H9 (cell line): ENCODE results near the gene ANXA2. TPM values are rescaled to one million over a fixed set of nuclear protein-coding genes. Genes with fewer than 3 reads are reported as not detected.

Source experiments
- DNase-seq: peaks from one replicate; pipeline ENCODE4 v3.0.0-alpha.2; 2017
- H2AFZ ChIP-seq: one replicate; pipeline ENCODE4 v1.6.1; 2013; ENCODE audit warnings: mild to moderate bottlenecking, low read length, control low read depth, moderate library complexity
- H2AK5ac ChIP-seq: 2 replicates; pipeline ENCODE4 v1.6.1; 2013; ENCODE audit warnings: low read length, control low read depth, mixed read lengths; ENCODE audit not compliant: insufficient read length
- H2BK120ac ChIP-seq: one replicate; pipeline ENCODE4 v1.6.1; 2013; ENCODE audit warnings: low read depth, mild to moderate bottlenecking, low read length, control low read depth, inconsistent platforms; ENCODE audit not compliant: poor library complexity, severe bottlenecking
- H2BK12ac ChIP-seq: 2 replicates; pipeline ENCODE4 v1.6.1; 2013; ENCODE audit warnings: low read length, control low read depth, mixed read lengths, low read depth; ENCODE audit not compliant: insufficient read length
- H2BK15ac ChIP-seq: 2 replicates; pipeline ENCODE4 v1.6.1; 2013; ENCODE audit warnings: low read depth, low read length, control low read depth
- H2BK20ac ChIP-seq: one replicate; pipeline ENCODE4 v1.6.1; 2013; ENCODE audit warnings: low read depth, mild to moderate bottlenecking, low read length, control low read depth, inconsistent platforms; ENCODE audit not compliant: poor library complexity, severe bottlenecking
- H2BK5ac ChIP-seq: 2 replicates; pipeline ENCODE4 v1.6.1; 2013; ENCODE audit warnings: low read length, control low read depth, mixed read lengths; ENCODE audit not compliant: insufficient read length
- H3K14ac ChIP-seq: 2 replicates; pipeline ENCODE4 v1.6.1; 2013; ENCODE audit warnings: low read length, control low read depth; ENCODE audit not compliant: insufficient read depth
- H3K18ac ChIP-seq: 2 replicates; pipeline ENCODE4 v1.6.1; 2013; ENCODE audit warnings: low read depth, mild to moderate bottlenecking, mixed read lengths, low read length, control low read depth; ENCODE audit not compliant: insufficient read length
- H3K23ac ChIP-seq: 2 replicates; pipeline ENCODE4 v1.6.1; 2013; ENCODE audit warnings: low read length, control low read depth, mixed read lengths, low read depth; ENCODE audit not compliant: insufficient read length
- H3K23me2 ChIP-seq: 2 replicates; pipeline ENCODE4 v1.6.1; 2013; ENCODE audit warnings: low read depth, mild to moderate bottlenecking, mixed read lengths, low read length, control low read depth; ENCODE audit not compliant: insufficient read length, poor library complexity, severe bottlenecking
- H3K27ac ChIP-seq: 2 replicates; pipeline ENCODE4 v1.5.1; 2013; ENCODE audit warnings: low read length, control low read depth, mixed read lengths, low read depth; ENCODE audit not compliant: insufficient read length
- H3K27me3 ChIP-seq: 2 replicates; pipeline ENCODE4 v1.6.1; 2013; ENCODE audit warnings: low read length, control low read depth, inconsistent platforms; ENCODE audit not compliant: insufficient read depth
- H3K4ac ChIP-seq: 2 replicates; pipeline ENCODE4 v1.6.1; 2013; ENCODE audit warnings: low read depth, mild to moderate bottlenecking, control low read depth, inconsistent platforms, low read length, moderate library complexity
- H3K4me1 ChIP-seq: 2 replicates; pipeline ENCODE4 v1.6.1; 2013; ENCODE audit warnings: low read length, control low read depth, inconsistent platforms; ENCODE audit not compliant: insufficient read depth
- H3K4me2 ChIP-seq: 2 replicates; pipeline ENCODE4 v1.6.1; 2013; ENCODE audit warnings: low read length, control low read depth, mixed read lengths; ENCODE audit not compliant: insufficient read length, insufficient read depth
- H3K56ac ChIP-seq: 2 replicates; pipeline ENCODE4 v1.6.1; 2013; ENCODE audit warnings: low read depth, mild to moderate bottlenecking, mixed read lengths, low read length, control low read depth; ENCODE audit not compliant: insufficient read length
- H3K79me1 ChIP-seq: 2 replicates; pipeline ENCODE4 v1.6.1; 2013; ENCODE audit warnings: low read depth, mild to moderate bottlenecking, moderate library complexity, low read length, control low read depth, inconsistent platforms; ENCODE audit not compliant: insufficient read depth, poor library complexity, severe bottlenecking
- H3K79me2 ChIP-seq: 2 replicates; pipeline ENCODE4 v1.6.1; 2013; ENCODE audit warnings: low read length, control low read depth, inconsistent platforms; ENCODE audit not compliant: insufficient read depth
- H3K9ac ChIP-seq: 2 replicates; pipeline ENCODE4 v1.6.1; 2013; ENCODE audit warnings: low read length, control low read depth, mixed read lengths; ENCODE audit not compliant: insufficient read length; ENCODE audit errors: extremely low read depth
- H3K9me3 ChIP-seq: one replicate; pipeline ENCODE4 v1.6.1; 2013; ENCODE audit warnings: low read depth, low read length, inconsistent platforms; ENCODE audit not compliant: control insufficient read depth
- H3T11ph ChIP-seq: one replicate; pipeline ENCODE4 v1.6.1; 2013; ENCODE audit warnings: mild to moderate bottlenecking, low read length, control low read depth, inconsistent platforms
- H4K20me1 ChIP-seq: one replicate; pipeline ENCODE4 v1.6.1; 2013; ENCODE audit not compliant: control insufficient read depth, insufficient read length, insufficient read depth
- H4K5ac ChIP-seq: 2 replicates; pipeline ENCODE4 v1.6.1; 2013; ENCODE audit warnings: low read depth, mild to moderate bottlenecking, mixed read lengths, low read length, control low read depth; ENCODE audit not compliant: insufficient read length
- H4K8ac ChIP-seq: replicated peaks from 2 replicates; pipeline ENCODE4 v1.6.1; 2013; ENCODE audit warnings: low read length, control low read depth, mixed read lengths, low read depth; ENCODE audit not compliant: insufficient read length
- H4K91ac ChIP-seq: 2 replicates; pipeline ENCODE4 v1.6.1; 2013; ENCODE audit warnings: low read depth, mild to moderate bottlenecking, moderate library complexity, mixed read lengths, low read length, control low read depth; ENCODE audit not compliant: insufficient read length
- H3K27ac Mint-ChIP-seq, 3 experiments: 2 replicates in 2 of 3; 3 replicates in 1 of 3; pipeline ENCODE4 v1.8.0; 2020 to 2021; ENCODE audit warnings: mixed read lengths in 3 of 3, mild to moderate bottlenecking in 1 of 3, moderate library complexity in 1 of 3
- H3K27me3 Mint-ChIP-seq: 2 replicates; pipeline ENCODE4 v1.8.0; 2021; ENCODE audit warnings: low read depth, mild to moderate bottlenecking, moderate library complexity, mixed read lengths
- H3K36me3 Mint-ChIP-seq, 3 experiments: 2 replicates in 2 of 3; 3 replicates in 1 of 3; pipeline ENCODE4 v1.8.0; 2020 to 2021; ENCODE audit warnings: low read depth in 3 of 3, mixed read lengths in 3 of 3; ENCODE audit not compliant: insufficient read depth in 1 of 3
- H3K4me1 Mint-ChIP-seq, 2 experiments: 2 replicates each; pipeline ENCODE4 v1.8.0; 2020; ENCODE audit warnings: mixed read lengths in 2 of 2
- H3K4me3 Mint-ChIP-seq, 2 experiments: 2 replicates in 1 of 2; 3 replicates in 1 of 2; pipeline ENCODE4 v1.8.0; 2020 to 2021; ENCODE audit warnings: mild to moderate bottlenecking in 2 of 2, mixed read lengths in 2 of 2, moderate library complexity in 1 of 2
- H3K9me3 Mint-ChIP-seq, 2 experiments: 2 replicates in 1 of 2; 3 replicates in 1 of 2; pipeline ENCODE4 v1.8.0; 2020; ENCODE audit warnings: mild to moderate bottlenecking in 2 of 2, mixed read lengths in 2 of 2, moderate library complexity in 1 of 2
- CTCF ChIP-seq: fragments of 200-600 bp; sonication (generic); conservative IDR thresholded peaks from 3 replicates; pipeline ENCODE4 v1.8.0; 2021; ENCODE audit warnings: antibody characterized with exemption, mild to moderate bottlenecking
- WGBS: extraction: QIAGEN DNeasy Blood & Tissue Kit; methylation state at CpG from one replicate; pipeline ENCODE4 v1.1.7; 2013; ENCODE audit warnings: missing lambda C conversion rate, low lambda C conversion rate, mixed read lengths; ENCODE audit not compliant: insufficient read length; ENCODE audit errors: extremely low coverage; 5-methylcytosine and 5-hydroxymethylcytosine counted together
- total RNA-seq: library from RNA; stranded (reverse); gene quantifications from 2 replicates; pipeline ENCODE4 v1.2.1, GENCODE V29; 2021

ANXA2 gene
- total RNA-seq, 1 experiment from 2014 or later = 126 TPM

DNA sequence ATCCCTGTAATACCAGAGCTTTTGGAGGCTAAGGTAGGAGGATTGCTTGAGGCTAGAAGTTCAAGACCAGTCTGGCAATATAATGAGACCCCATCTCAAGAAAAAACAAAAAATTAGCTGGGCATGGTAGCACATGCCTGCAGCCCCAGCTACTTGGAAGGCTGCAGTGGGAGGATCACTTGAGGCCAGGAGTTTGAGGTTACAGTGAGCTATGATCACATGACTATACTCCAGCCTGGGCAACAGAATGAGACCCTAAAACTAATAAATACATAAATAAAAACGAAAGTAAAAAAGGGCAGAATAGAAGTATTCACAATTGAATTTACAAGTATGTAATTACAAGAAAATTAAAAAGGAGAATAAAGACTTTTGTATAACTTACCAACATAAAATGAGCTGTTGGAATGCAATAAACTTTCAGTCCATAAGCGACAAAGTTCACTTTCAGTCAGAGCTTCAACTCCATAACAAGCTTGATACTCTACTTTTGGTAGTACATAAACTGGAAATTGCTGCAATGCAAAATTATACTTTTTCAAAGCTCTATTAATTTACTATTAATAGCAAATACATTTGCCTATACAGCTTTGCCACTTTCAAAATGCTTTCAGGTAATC, 44.4 kb upstream of the ANXA2 start:
- no peak overlapping the region for H3K27ac Mint-ChIP-seq
- Histone ChIP-seq H2BK5ac (no peak overlapping the region), H3K18ac (no peak overlapping the region), H4K5ac (no peak overlapping the region), H3K56ac (no peak overlapping the region), H3K27ac (no peak overlapping the region), H3K4me2 (no peak overlapping the region), H3K4me1 (no peaks in the 10 kb centered on the region), H2BK20ac (no peak overlapping the region), H3K27me3 (no peaks in the 10 kb centered on the region), H4K8ac (no peak overlapping the region), H2BK15ac (no peak overlapping the region), H4K91ac (no peak overlapping the region), H3K79me1 (no peaks in the 10 kb centered on the region), H3K9ac (no peak overlapping the region), H2AFZ (no peak overlapping the region), H2BK12ac (no peak overlapping the region), H3K9me3 (no peaks in the 10 kb centered on the region), H4K20me1 (no peaks in the 10 kb centered on the region), H3K79me2 (no peaks in the 10 kb centered on the region), H2BK120ac (no peak overlapping the region), H3K14ac (no peak overlapping the region), H3K4ac (no peak overlapping the region), H3K23me2 (no peaks in the 10 kb centered on the region), H2AK5ac (no peak overlapping the region), H3K23ac (no peak overlapping the region), H3T11ph (no peak overlapping the region)
- no peaks in the 10 kb centered on the region for H3K9me3 Mint-ChIP-seq
- TF ChIP-seq CTCF = no peak
- no peak overlapping the region for H3K4me3 Mint-ChIP-seq
- H3K4me1 Mint-ChIP-seq = no peaks in the 10 kb centered on the region
- no peak for DNase-seq
- H3K36me3 Mint-ChIP-seq = peaks cover 0 to 31% (median 30%) of the 10 kb centered on the region in 3 experiments; a peak in 5 of 7 replicates
- no CpG with 5 or more reads among the region's 2 CpGs for WGBS
- no peaks in the 10 kb centered on the region for H3K27me3 Mint-ChIP-seq
